ENCODE measurements around the gene CACNA1F.

DNA sequence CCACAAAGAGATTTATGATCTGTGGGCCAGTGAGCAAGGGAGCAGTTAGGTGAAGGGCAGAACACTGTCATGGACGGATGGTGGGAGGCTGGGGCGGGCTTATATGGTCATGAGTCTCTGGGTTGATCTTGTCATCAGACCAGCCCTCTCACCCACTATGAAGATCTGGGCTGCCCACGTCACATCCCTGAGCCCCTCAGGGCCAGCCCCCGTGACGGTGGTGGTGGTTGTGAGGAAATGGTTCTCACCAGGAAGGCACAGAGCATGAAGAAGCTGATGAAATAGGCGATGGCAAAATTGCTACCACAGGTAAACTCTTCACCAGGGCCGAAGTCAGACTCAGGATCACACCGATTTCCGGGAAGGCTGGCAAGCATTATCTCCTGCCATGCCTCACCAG is 22.1 kb downstream of the CACNA1F start:
- TF ChIP-seq, protein P1, sequence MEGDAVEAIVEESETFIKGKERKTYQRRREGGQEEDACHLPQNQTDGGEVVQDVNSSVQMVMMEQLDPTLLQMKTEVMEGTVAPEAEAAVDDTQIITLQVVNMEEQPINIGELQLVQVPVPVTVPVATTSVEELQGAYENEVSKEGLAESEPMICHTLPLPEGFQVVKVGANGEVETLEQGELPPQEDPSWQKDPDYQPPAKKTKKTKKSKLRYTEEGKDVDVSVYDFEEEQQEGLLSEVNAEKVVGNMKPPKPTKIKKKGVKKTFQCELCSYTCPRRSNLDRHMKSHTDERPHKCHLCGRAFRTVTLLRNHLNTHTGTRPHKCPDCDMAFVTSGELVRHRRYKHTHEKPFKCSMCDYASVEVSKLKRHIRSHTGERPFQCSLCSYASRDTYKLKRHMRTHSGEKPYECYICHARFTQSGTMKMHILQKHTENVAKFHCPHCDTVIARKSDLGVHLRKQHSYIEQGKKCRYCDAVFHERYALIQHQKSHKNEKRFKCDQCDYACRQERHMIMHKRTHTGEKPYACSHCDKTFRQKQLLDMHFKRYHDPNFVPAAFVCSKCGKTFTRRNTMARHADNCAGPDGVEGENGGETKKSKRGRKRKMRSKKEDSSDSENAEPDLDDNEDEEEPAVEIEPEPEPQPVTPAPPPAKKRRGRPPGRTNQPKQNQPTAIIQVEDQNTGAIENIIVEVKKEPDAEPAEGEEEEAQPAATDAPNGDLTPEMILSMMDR (conservative IDR thresholded peaks at IDR 0.05; ENCODE audit: low read depth, low read length) = no peak
- TF ChIP-seq EZH2phosphoT487 (IDR thresholded peaks at IDR 0.05; ENCODE audit: borderline replicate concordance, low read length) (no peak), EZH2 (IDR thresholded peaks at IDR 0.05; ENCODE audit: low read length, unreplicated experiment) (no peak)
